GM11168 (cell line): Measurements from ENCODE around the gene ZFP1.

ENCODE experiments used
- in situ Hi-C: fragments of 300-500 bp; cut with MboI; formaldehyde crosslinking; loops from one replicate; pipeline ENCODE4 v1.12.0; 2022; ENCODE audit warnings: low sequenced_read_pairs; ENCODE audit not compliant: unreplicated experiment

ZFP1 gene

GRCh38 chr16:75148311-75149195, at the start of gene ZFP1:
Gene ZFP1, plus strand, starts transcription at chr16:75148524. Its CDS starts 4,428 bp downstream, at chr16:75152952.
- in situ Hi-C loops, result no loop called here

DNA sequence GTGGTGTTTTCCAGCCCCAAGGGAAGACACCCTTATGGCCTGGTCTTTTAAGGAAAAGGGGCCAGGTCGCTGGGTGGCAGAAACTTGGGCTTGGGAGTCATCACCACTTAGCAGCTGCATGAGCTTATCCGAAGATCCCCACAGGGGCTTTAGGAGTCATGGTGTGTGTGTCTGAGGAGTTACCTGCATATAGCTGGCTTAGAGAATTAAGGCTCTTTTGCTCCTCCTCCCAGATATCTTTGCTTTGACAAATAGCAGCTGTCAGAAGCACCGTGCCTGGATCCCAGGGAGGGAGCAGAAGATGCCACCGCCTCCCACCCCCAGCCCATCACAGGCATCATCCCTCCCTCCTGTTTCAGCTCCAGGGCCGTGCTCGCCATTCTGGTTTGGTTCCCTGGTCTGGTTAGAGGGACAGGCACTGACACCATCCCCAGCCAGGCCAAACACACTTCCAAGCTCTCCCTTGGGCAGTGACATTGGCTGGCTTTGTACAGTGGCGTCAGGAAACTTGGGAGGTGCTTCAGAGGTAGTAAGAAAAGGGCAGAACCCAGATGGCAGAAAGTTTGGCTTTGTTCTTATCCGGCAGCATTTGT, 49.2 kb upstream of the ZFP1 start:
- in situ Hi-C loops, result no loop called here

DNA sequence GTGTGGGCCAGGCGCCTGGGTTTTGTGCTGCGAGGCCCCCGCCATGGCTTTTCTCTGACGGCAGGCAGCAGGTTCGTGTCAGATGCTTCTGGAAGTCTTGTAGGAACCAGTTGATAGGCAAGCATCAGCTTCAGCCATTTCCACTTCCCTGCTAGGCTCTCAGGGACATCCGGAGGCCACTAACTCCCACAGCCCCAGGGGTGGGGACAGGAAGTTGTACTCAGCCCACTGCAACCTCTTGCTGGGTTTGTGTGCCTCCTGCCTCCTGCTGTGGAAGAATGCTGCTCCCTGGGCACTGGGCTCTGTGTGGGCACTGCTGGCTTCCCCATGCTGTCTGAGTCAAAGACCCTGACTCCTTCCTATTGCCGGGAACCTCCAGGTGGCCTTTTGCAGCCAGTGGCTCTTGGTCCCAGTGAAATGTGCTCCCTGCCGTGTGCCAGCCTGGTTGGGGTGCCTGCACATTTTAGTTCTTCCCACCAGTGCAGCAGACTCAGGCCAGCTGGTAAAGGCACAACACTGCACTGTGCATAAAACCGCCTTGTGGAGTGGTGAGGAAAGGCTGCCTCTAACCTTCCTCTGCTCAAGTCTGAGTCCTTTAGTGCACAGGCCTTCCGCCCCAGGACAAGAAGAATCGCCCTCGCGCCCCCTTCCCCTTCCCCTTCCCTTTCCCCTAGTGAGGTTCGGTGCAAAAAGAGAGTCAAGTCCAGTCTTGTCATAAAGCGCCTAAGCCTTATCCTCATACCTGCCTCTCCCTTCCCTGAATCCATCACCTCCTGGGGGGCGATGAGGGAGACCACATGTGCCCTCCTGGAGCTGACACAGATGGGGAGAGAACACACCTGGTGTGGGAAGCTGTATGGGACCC, 48.4 kb upstream of the ZFP1 start:
- in situ Hi-C loops, result no loop called here

GRCh38 chr16:75100603-75100990, 47.7 kb upstream of the ZFP1 start:
- in situ Hi-C loops, result no loop called here

DNA sequence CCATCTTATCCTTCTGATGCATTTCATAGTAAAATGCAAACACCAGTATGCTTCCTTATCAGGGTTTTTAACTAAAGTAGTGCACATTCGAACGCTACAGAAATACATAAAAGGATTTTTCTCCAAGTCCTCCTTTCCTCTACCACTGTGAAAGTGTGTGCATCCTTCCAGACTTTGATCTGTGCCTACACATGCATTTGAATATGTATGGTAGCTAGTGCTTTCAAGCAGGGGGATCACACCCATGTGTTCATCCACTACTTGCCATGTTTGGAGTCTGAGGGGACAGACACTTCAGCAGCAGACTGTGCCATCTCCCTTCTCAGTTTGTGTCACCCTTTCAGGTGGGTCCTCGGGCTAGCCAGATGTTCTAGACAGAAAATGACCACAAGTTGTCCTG, 46.7 kb upstream of the ZFP1 start:
- in situ Hi-C loops, result no loop called here

GRCh38 chr16:75102595-75102994, 45.7 kb upstream of the ZFP1 start:
- in situ Hi-C loops, result no loop called here

GRCh38 chr16:75103994-75104393, 44.3 kb upstream of the ZFP1 start:
- in situ Hi-C loops, result no loop called here

GRCh38 chr16:75104836-75105235, 43.5 kb upstream of the ZFP1 start:
- in situ Hi-C loops, result loop anchor here (5.0 kb wide), 1 partner anchor 113 kb away; no protein-coding TSS in a partner anchor

- in situ Hi-C loops, result loop anchor here (5.0 kb wide), 1 partner anchor 113 kb away; no protein-coding TSS in a partner anchor
These were observed 42.8 kb upstream of the ZFP1 start for GRCh38 chr16:75105306-75106061.

GRCh38 chr16:75106351-75107274, 41.7 kb upstream of the ZFP1 start:
- in situ Hi-C loops, result loop anchor here (5.0 kb wide), 1 partner anchor 114 kb away; no protein-coding TSS in a partner anchor

- in situ Hi-C loops, result loop anchor here (5.0 kb wide), 1 partner anchor 115 kb away; no protein-coding TSS in a partner anchor
These were observed 40.8 kb upstream of the ZFP1 start for GRCh38 chr16:75107505-75107904.

DNA sequence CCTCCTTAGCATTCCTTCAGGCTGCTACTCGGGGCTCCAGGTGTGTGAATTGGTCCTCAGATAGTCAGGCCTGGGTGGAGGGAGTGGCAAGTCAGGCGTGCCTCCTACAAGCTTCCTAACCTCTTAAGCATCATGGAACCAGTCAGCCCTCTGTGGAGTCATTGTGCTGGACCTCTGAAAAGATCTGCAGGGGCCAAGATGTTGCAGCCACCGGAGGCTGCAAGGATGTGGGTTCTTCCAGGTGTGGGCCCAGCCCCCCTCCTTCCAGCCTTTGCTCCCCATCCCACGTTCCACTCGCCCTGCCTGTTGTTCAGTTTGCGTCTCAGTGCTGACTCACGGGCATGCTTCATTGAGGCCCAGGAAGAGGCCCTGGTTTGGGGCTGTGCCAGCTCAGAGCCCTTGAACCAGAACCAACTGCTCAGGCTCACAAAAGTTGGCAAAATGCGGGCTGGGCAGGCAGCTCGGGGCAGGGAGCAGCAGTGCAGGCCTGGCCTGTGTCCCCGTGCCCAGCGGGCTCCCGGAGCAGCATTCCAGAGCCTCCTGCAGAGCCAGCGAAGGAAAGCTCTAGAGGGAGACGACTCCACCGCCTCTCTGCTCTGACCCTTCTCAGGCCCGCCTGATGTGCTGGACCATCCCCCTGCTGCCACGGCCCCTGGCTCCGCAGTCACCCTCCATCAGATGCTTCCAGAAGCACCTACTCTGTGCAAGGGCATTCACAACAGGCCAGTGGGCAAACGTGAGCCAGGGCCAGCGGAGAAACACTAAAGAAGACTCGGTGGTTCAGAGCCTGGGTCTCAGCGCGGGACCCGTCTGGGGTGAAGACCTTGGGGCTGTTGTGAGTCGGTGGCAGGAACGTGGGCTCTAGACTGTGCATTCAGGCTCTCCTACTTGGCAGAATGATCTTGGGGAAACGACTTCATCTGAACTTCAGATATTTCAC, 39.3 kb upstream of the ZFP1 start:
- in situ Hi-C loops, result loop anchor here (5.0 kb wide), 1 partner anchor 117 kb away; no protein-coding TSS in a partner anchor

GRCh38 chr16:75109732-75110243, 38.5 kb upstream of the ZFP1 start:
- in situ Hi-C loops, result loop anchor here (5.0 kb wide), 1 partner anchor 117 kb away; no protein-coding TSS in a partner anchor

- in situ Hi-C loops, result no loop called here
These were observed 37.4 kb upstream of the ZFP1 start for GRCh38 chr16:75110637-75111513.

- in situ Hi-C loops, result no loop called here
These were observed 36.8 kb upstream of the ZFP1 start for GRCh38 chr16:75111514-75111940.

- in situ Hi-C loops, result no loop called here
These were observed 36.2 kb upstream of the ZFP1 start for GRCh38 chr16:75111961-75112733.
